Progenitor cell of endocrine pancreas (in vitro differentiated cells): ENCODE results near the gene HIRA. TPM values are rescaled to one million over a fixed set of nuclear protein-coding genes. Genes with fewer than 3 reads are reported as not detected.

Experiments
- DNase-seq: peaks from one replicate; pipeline ENCODE4 v3.0.0; 2021; ENCODE audit warnings: low spot score; ENCODE audit not compliant: unreplicated experiment
- H3K27ac Mint-ChIP-seq: 2 replicates; pipeline ENCODE4 v1.8.0; 2021; ENCODE audit warnings: mild to moderate bottlenecking, moderate library complexity, mixed read lengths
- H3K27me3 Mint-ChIP-seq: 2 replicates; pipeline ENCODE4 v1.8.0; 2021; ENCODE audit warnings: mixed read lengths
- H3K36me3 Mint-ChIP-seq: 2 replicates; pipeline ENCODE4 v1.8.0; 2022; ENCODE audit warnings: mixed read lengths; ENCODE audit not compliant: insufficient read depth
- H3K4me1 Mint-ChIP-seq: 2 replicates; pipeline ENCODE4 v1.8.0; 2021; ENCODE audit warnings: low read depth, mixed read lengths
- H3K4me3 Mint-ChIP-seq: 2 replicates; pipeline ENCODE4 v1.8.0; 2021; ENCODE audit warnings: low read depth, mild to moderate bottlenecking, moderate library complexity, mixed read lengths
- H3K9me3 Mint-ChIP-seq: 2 replicates; pipeline ENCODE4 v1.8.0; 2021; ENCODE audit warnings: low read depth, mixed read lengths
- CTCF ChIP-seq: fragments of 200-600 bp; sonication (generic); IDR thresholded peaks from one replicate; pipeline ENCODE4 v1.5.0; 2021; ENCODE audit warnings: antibody characterized with exemption, mild to moderate bottlenecking; ENCODE audit not compliant: unreplicated experiment
- total RNA-seq: library from RNA; stranded (reverse); gene quantifications from 2 replicates; pipeline ENCODE4 v1.2.1, GENCODE V29; 2021

Gene HIRA
- total RNA-seq, 1 donor from 2014 or later = 45.3 TPM

- Mint-ChIP-seq H3K27me3 (peaks cover 32% of the 10 kb centered on the region), H3K27ac (peak overlapping the region; percentile 56), H3K9me3 (no peaks in the 10 kb centered on the region), H3K36me3 (no peaks in the 10 kb centered on the region), H3K4me1 (peaks cover 15% of the 10 kb centered on the region), H3K4me3 (peak overlapping the region; percentile 78)
- no peak for TF ChIP-seq CTCF
- DNase-seq = no peak
Measured at GRCh38 chr22:19290400-19291217, 140.9 kb downstream of the HIRA start.

GRCh38 chr22:19289475-19290161 lies 141.9 kb downstream of the HIRA start:
- no peak for DNase-seq
- peaks cover 32% of the 10 kb centered on the region for H3K27me3 Mint-ChIP-seq
- peak overlapping the region; percentile 78 for H3K4me3 Mint-ChIP-seq
- H3K9me3 Mint-ChIP-seq = no peaks in the 10 kb centered on the region
- TF ChIP-seq CTCF = no peak
- no peak overlapping the region for H3K27ac Mint-ChIP-seq
- no peaks in the 10 kb centered on the region for H3K36me3 Mint-ChIP-seq
- peaks cover 15% of the 10 kb centered on the region for H3K4me1 Mint-ChIP-seq

GRCh38 chr22:19287889-19288288 lies 143.6 kb downstream of the HIRA start:
- H3K36me3 Mint-ChIP-seq = no peaks in the 10 kb centered on the region
- DNase-seq = no peak
- H3K4me1 Mint-ChIP-seq = peaks cover 15% of the 10 kb centered on the region
- peaks cover 32% of the 10 kb centered on the region for H3K27me3 Mint-ChIP-seq
- peak overlapping the region; percentile 37 for H3K27ac Mint-ChIP-seq
- no peak for TF ChIP-seq CTCF
- H3K9me3 Mint-ChIP-seq = no peaks in the 10 kb centered on the region
- no peak overlapping the region for H3K4me3 Mint-ChIP-seq

- H3K27me3 Mint-ChIP-seq = peaks cover 30% of the 10 kb centered on the region
- H3K36me3 Mint-ChIP-seq = no peaks in the 10 kb centered on the region
- no peak for DNase-seq
- H3K4me3 Mint-ChIP-seq = no peak overlapping the region
- H3K4me1 Mint-ChIP-seq = peaks cover 12% of the 10 kb centered on the region
- no peak overlapping the region for H3K27ac Mint-ChIP-seq
- no peak for TF ChIP-seq CTCF
- H3K9me3 Mint-ChIP-seq = no peaks in the 10 kb centered on the region
Measured at GRCh38 chr22:19287076-19287707, 144.3 kb downstream of the HIRA start.

GRCh38 chr22:19285831-19286230 lies 145.7 kb downstream of the HIRA start:
- H3K36me3 Mint-ChIP-seq = no peaks in the 10 kb centered on the region
- no peak overlapping the region for H3K4me3 Mint-ChIP-seq
- TF ChIP-seq CTCF = no peak
- H3K27me3 Mint-ChIP-seq = peaks cover 28% of the 10 kb centered on the region
- H3K4me1 Mint-ChIP-seq = peaks cover 10% of the 10 kb centered on the region
- no peak for DNase-seq
- no peaks in the 10 kb centered on the region for H3K9me3 Mint-ChIP-seq
- H3K27ac Mint-ChIP-seq = no peak overlapping the region
